Uterus (tissue), 2 donors: ENCODE measurements around the gene ARHGEF28.

ENCODE experiments used
- POLR2A ChIP-seq, 2 donors: fragments of 450-650 bp; IDR thresholded peaks; one replicate each; pipeline ENCODE4 v1.6.1; 2016; ENCODE audit warnings: antibody characterized with exemption in 2 of 2, mild to moderate bottlenecking in 1 of 2, moderate library complexity in 1 of 2
- TF ChIP-seq, protein P1 (sequence below), 4 experiments: fragments of 200-600 bp in 2 of 4; fragments of 450-650 bp in 2 of 4; sonication (generic) in 2 of 4; IDR thresholded peaks; one replicate each; pipeline ENCODE4 v1.5.1; 2016 to 2019; ENCODE audit warnings: antibody characterized with exemption in 4 of 4, mild to moderate bottlenecking in 2 of 4, moderate library complexity in 1 of 4

DNA sequence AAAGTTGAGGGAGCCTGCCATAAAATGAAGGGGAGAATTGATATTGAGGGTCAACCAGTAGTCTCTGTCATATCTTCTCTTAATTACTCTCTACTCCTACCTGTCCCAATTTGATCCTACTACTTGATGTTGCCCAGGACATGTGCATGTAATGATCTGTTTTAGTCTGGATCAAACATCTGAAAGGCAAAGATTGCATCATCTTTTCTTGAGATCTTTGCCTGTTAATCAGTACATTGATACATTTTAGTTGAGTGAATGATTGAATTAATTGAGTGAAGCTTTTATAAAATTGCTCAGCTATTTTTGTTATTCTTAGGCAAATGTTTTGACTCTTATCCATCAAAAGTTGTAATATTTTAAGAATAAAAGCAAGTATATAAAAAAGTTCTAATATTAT lies 21.7 kb downstream of the ARHGEF28 start:
- TF ChIP-seq, protein P1, sequence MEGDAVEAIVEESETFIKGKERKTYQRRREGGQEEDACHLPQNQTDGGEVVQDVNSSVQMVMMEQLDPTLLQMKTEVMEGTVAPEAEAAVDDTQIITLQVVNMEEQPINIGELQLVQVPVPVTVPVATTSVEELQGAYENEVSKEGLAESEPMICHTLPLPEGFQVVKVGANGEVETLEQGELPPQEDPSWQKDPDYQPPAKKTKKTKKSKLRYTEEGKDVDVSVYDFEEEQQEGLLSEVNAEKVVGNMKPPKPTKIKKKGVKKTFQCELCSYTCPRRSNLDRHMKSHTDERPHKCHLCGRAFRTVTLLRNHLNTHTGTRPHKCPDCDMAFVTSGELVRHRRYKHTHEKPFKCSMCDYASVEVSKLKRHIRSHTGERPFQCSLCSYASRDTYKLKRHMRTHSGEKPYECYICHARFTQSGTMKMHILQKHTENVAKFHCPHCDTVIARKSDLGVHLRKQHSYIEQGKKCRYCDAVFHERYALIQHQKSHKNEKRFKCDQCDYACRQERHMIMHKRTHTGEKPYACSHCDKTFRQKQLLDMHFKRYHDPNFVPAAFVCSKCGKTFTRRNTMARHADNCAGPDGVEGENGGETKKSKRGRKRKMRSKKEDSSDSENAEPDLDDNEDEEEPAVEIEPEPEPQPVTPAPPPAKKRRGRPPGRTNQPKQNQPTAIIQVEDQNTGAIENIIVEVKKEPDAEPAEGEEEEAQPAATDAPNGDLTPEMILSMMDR (IDR thresholded peaks at IDR 0.05) = no peak
- no peak for TF ChIP-seq POLR2A (IDR thresholded peaks at IDR 0.05)
